ENCODE results near the gene LSM6.

The LSM6 gene

GRCh38 chr4:146165221-146165620 lies 10.3 kb upstream of the LSM6 start:
- TF ChIP-seq CTCF (conservative IDR thresholded peaks at IDR 0.05; ENCODE audit: low read length) = no peak
- no peak overlapping the region for H3K4me3 ChIP-seq (ENCODE audit: low read length)
- DNase-seq (ENCODE audit: low read depth) = peak; percentile 17

GRCh38 chr4:146165840-146166239 lies 9.7 kb upstream of the LSM6 start:
- H3K4me3 ChIP-seq (ENCODE audit: low read length) = no peak overlapping the region
- peak; percentile 89 for DNase-seq (ENCODE audit: low read depth)
- no peak for TF ChIP-seq CTCF (conservative IDR thresholded peaks at IDR 0.05; ENCODE audit: low read length)

GRCh38 chr4:146170149-146170548 lies 5.4 kb upstream of the LSM6 start:
- no peak overlapping the region for H3K4me3 ChIP-seq (ENCODE audit: low read length)
- no peak for DNase-seq (ENCODE audit: low read depth)
- no peak for TF ChIP-seq CTCF (conservative IDR thresholded peaks at IDR 0.05; ENCODE audit: low read length)

GRCh38 chr4:146176891-146177290 lies 1.4 kb downstream of the LSM6 start:
- peak overlapping the region; percentile 76 for H3K4me3 ChIP-seq (ENCODE audit: low read length)
- no peak for TF ChIP-seq CTCF (conservative IDR thresholded peaks at IDR 0.05; ENCODE audit: low read length)
- no peak for DNase-seq (ENCODE audit: low read depth)

- no peak for DNase-seq (ENCODE audit: low read depth)
- H3K4me3 ChIP-seq (ENCODE audit: low read length) = no peak overlapping the region
- TF ChIP-seq CTCF (conservative IDR thresholded peaks at IDR 0.05; ENCODE audit: low read length) = no peak
These were observed 2.6 kb downstream of the LSM6 start for GRCh38 chr4:146178126-146178525.

- H3K4me3 ChIP-seq (ENCODE audit: low read length) = no peak overlapping the region
- no peak for TF ChIP-seq CTCF (conservative IDR thresholded peaks at IDR 0.05; ENCODE audit: low read length)
- DNase-seq (ENCODE audit: low read depth) = no peak
These were observed 4.4 kb downstream of the LSM6 start for GRCh38 chr4:146179784-146180370.

GRCh38 chr4:146182443-146182842 lies 6.9 kb downstream of the LSM6 start:
- H3K4me3 ChIP-seq (ENCODE audit: low read length) = no peak overlapping the region
- no peak for TF ChIP-seq CTCF (conservative IDR thresholded peaks at IDR 0.05; ENCODE audit: low read length)
- no peak for DNase-seq (ENCODE audit: low read depth)

Data from AG10803 (cell line).